Activated T-helper 1 cell treated with anti-CD3 and anti-CD28 coated beads, Interleukin-12 subunit alpha, Interleukin-12 subunit beta, Interleukin-2, Interleukin-4 antibody, amounts not matched to agents 30 ng/mL and 10 ng/mL and 1 ng/mL, durations not matched to agents 14 hours and 24 hours and 36 hours (primary cell): Measurements from ENCODE around the gene MTFR1L. TPM values are rescaled to one million over a fixed set of nuclear protein-coding genes. Genes with fewer than 3 reads are reported as not detected.
A peak's percentile ranks its signal among the peaks of the same experiment; 100 is the strongest.

ENCODE experiments used
- DNase-seq: peaks from one replicate; pipeline ENCODE4 v3.0.0; 2021; ENCODE audit warnings: low spot score
- H3K27ac Mint-ChIP-seq: one replicate; pipeline ENCODE4 v1.8.0; 2021; ENCODE audit warnings: mild to moderate bottlenecking, mixed read lengths
- H3K27me3 Mint-ChIP-seq: one replicate; pipeline ENCODE4 v1.8.0; 2022; ENCODE audit warnings: mild to moderate bottlenecking, moderate library complexity, mixed read lengths; ENCODE audit not compliant: insufficient read depth
- H3K36me3 Mint-ChIP-seq: one replicate; pipeline ENCODE4 v1.8.0; 2021; ENCODE audit warnings: low read depth, mixed read lengths
- H3K4me1 Mint-ChIP-seq: one replicate; pipeline ENCODE4 v1.8.0; 2021; ENCODE audit warnings: low read depth, mixed read lengths
- H3K4me3 Mint-ChIP-seq: one replicate; pipeline ENCODE4 v1.8.0; 2021; ENCODE audit warnings: mild to moderate bottlenecking, moderate library complexity, mixed read lengths
- H3K9me3 Mint-ChIP-seq: one replicate; pipeline ENCODE4 v1.8.0; 2021; ENCODE audit warnings: mixed read lengths
- intact Hi-C: fragments of 100-400 bp; cut with micrococcal nuclease; formaldehyde crosslinking; loops from one replicate; pipeline ENCODE4 v1.15.1; 2024
- total RNA-seq: library from RNA; stranded (reverse); gene quantifications from 2 replicates; pipeline ENCODE4 v1.2.3, GENCODE V29; 2022

The MTFR1L gene
- total RNA-seq, 1 donor from 2014 or later = 29.3 TPM

- Mint-ChIP-seq H3K9me3 (no peaks in the 10 kb centered on the region), H3K4me1 (no peaks in the 10 kb centered on the region), H3K27ac (no peak overlapping the region), H3K27me3 (no peaks in the 10 kb centered on the region), H3K36me3 (no peaks in the 10 kb centered on the region), H3K4me3 (no peak overlapping the region)
- DNase-seq = no peak
- intact Hi-C loops = no loop called here
Observed at GRCh38 chr1:25869909-25870606, 50.3 kb downstream of the MTFR1L start.

- Mint-ChIP-seq H3K4me3 (no peak overlapping the region), H3K4me1 (no peaks in the 10 kb centered on the region), H3K27me3 (no peaks in the 10 kb centered on the region), H3K9me3 (no peaks in the 10 kb centered on the region), H3K36me3 (no peaks in the 10 kb centered on the region), H3K27ac (no peak overlapping the region)
- intact Hi-C loops = no loop called here
- DNase-seq = no peak
Observed at GRCh38 chr1:25870614-25871013, 50.9 kb downstream of the MTFR1L start.

- Mint-ChIP-seq H3K9me3 (no peaks in the 10 kb centered on the region), H3K4me1 (no peaks in the 10 kb centered on the region), H3K27ac (no peak overlapping the region), H3K36me3 (no peaks in the 10 kb centered on the region), H3K27me3 (peaks cover 3% of the 10 kb centered on the region), H3K4me3 (no peak overlapping the region)
- no peak for DNase-seq
- intact Hi-C loops = no loop called here
Observed at GRCh38 chr1:25871086-25871703, 51.4 kb downstream of the MTFR1L start.

GRCh38 chr1:25871704-25872494 lies 52.1 kb downstream of the MTFR1L start:
- Mint-ChIP-seq H3K4me3 (no peak overlapping the region), H3K27ac (no peak overlapping the region), H3K9me3 (no peaks in the 10 kb centered on the region), H3K36me3 (no peaks in the 10 kb centered on the region), H3K27me3 (peaks cover 3% of the 10 kb centered on the region), H3K4me1 (no peaks in the 10 kb centered on the region)
- intact Hi-C loops = no loop called here
- no peak for DNase-seq

- H3K4me3 Mint-ChIP-seq = no peak overlapping the region
- H3K36me3 Mint-ChIP-seq = no peaks in the 10 kb centered on the region
- no peaks in the 10 kb centered on the region for H3K4me1 Mint-ChIP-seq
- intact Hi-C loops = no loop called here
- no peaks in the 10 kb centered on the region for H3K9me3 Mint-ChIP-seq
- DNase-seq = no peak
- H3K27ac Mint-ChIP-seq = no peak overlapping the region
- peaks cover 8% of the 10 kb centered on the region for H3K27me3 Mint-ChIP-seq
Observed at GRCh38 chr1:25872713-25873112, 53.0 kb downstream of the MTFR1L start.

GRCh38 chr1:25873120-25873519 lies 53.4 kb downstream of the MTFR1L start:
- H3K4me1 Mint-ChIP-seq = no peaks in the 10 kb centered on the region
- peaks cover 12% of the 10 kb centered on the region for H3K27me3 Mint-ChIP-seq

GRCh38 chr1:25874209-25874608 lies 54.5 kb downstream of the MTFR1L start:
- no peaks in the 10 kb centered on the region for H3K4me1 Mint-ChIP-seq
- peaks cover 12% of the 10 kb centered on the region for H3K27me3 Mint-ChIP-seq
- DNase-seq = no peak
- H3K9me3 Mint-ChIP-seq = no peaks in the 10 kb centered on the region
- intact Hi-C loops = no loop called here
- no peaks in the 10 kb centered on the region for H3K36me3 Mint-ChIP-seq
- peak overlapping the region; percentile 84 for H3K4me3 Mint-ChIP-seq
- H3K27ac Mint-ChIP-seq = no peak overlapping the region

More at GRCh38 chr1:25873120-25873519, 53.4 kb downstream of the MTFR1L start:
- DNase-seq = no peak
- Mint-ChIP-seq H3K36me3 (no peaks in the 10 kb centered on the region), H3K4me3 (no peak overlapping the region), H3K27ac (no peak overlapping the region), H3K9me3 (no peaks in the 10 kb centered on the region)
- intact Hi-C loops = no loop called here

- Mint-ChIP-seq H3K27me3 (peaks cover 12% of the 10 kb centered on the region), H3K36me3 (no peaks in the 10 kb centered on the region), H3K27ac (no peak overlapping the region), H3K4me3 (peak overlapping the region; percentile 84), H3K4me1 (no peaks in the 10 kb centered on the region), H3K9me3 (no peaks in the 10 kb centered on the region)
- intact Hi-C loops = loop anchor here (1.0 kb wide), 2 partner anchors 15 to 32 kb away; partner anchors contain the start of genes AUNIP and STMN1
- no peak for DNase-seq
Observed at GRCh38 chr1:25874635-25875153, 54.9 kb downstream of the MTFR1L start.

GRCh38 chr1:25875154-25875855 lies 55.6 kb downstream of the MTFR1L start, which contains the start of gene PAQR7:
PAQR7 (minus strand) TSS chr1:25875708; CDS start chr1:25863839, 11,869 bp downstream.
- intact Hi-C loops = loop anchor here (1.0 kb wide), 2 partner anchors 16 to 31 kb away; partner anchors contain the start of genes AUNIP and STMN1
- peaks cover 12% of the 10 kb centered on the region for H3K27me3 Mint-ChIP-seq
- H3K36me3 Mint-ChIP-seq = no peaks in the 10 kb centered on the region
- peak within 1 kb of the TSS; percentile 84 for H3K4me3 Mint-ChIP-seq
- H3K27ac Mint-ChIP-seq = peak within 1 kb of the TSS; percentile 70
- DNase-seq = peak; percentile 50
- H3K9me3 Mint-ChIP-seq = no peaks in the 10 kb centered on the region
- H3K4me1 Mint-ChIP-seq = no peaks in the 10 kb centered on the region

GRCh38 chr1:25875856-25876692 lies 56.3 kb downstream of the MTFR1L start:
- Mint-ChIP-seq H3K27ac (peak overlapping the region; percentile 70), H3K4me3 (peak overlapping the region; percentile 83), H3K36me3 (no peaks in the 10 kb centered on the region), H3K27me3 (peaks cover 13% of the 10 kb centered on the region), H3K4me1 (no peaks in the 10 kb centered on the region), H3K9me3 (no peaks in the 10 kb centered on the region)
- DNase-seq = no peak
- intact Hi-C loops = loop anchor here (1.0 kb wide), 2 partner anchors 17 to 30 kb away; partner anchors contain the start of genes AUNIP and STMN1

- Mint-ChIP-seq H3K36me3 (no peaks in the 10 kb centered on the region), H3K27me3 (peaks cover 13% of the 10 kb centered on the region), H3K4me3 (no peak overlapping the region), H3K4me1 (no peaks in the 10 kb centered on the region), H3K27ac (no peak overlapping the region), H3K9me3 (no peaks in the 10 kb centered on the region)
- DNase-seq = no peak
- intact Hi-C loops = no loop called here
Observed at GRCh38 chr1:25876693-25877077, 56.9 kb downstream of the MTFR1L start.
